HPDE6-E6E7 (cell line): ENCODE measurements around the gene RFC2.
"Not testable (repeated sequence)": the region's sequence is repeated elsewhere in the genome, so short reads cannot be mapped to it uniquely, and the experiment has no call there.

Experiments used
- DNase-seq: peaks from one replicate; pipeline ENCODE4 v3.0.0; 2011; ENCODE audit warnings: missing footprints; ENCODE audit errors: extremely low spot score

Gene RFC2

DNA sequence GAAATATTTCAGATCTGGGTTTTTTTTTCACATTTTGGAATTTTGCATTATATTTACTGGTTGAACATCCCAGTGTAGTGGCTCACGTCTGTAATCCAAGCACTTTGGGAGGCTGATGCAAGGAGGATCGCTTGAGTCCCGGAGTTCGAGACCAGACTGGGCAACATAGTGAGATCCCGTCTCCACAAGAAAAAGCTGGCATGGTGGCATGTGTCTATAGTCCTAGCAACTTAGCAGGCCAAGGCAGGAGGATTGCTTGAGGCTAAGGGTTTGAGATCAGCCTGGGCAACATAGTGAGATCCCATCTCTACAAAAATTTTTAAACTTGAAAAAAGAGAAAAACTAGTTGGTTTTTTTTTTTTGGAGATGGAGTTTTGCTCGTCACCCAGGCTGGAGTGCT lies 6.0 kb downstream of the RFC2 start:
- DNase-seq: no peak

DNA sequence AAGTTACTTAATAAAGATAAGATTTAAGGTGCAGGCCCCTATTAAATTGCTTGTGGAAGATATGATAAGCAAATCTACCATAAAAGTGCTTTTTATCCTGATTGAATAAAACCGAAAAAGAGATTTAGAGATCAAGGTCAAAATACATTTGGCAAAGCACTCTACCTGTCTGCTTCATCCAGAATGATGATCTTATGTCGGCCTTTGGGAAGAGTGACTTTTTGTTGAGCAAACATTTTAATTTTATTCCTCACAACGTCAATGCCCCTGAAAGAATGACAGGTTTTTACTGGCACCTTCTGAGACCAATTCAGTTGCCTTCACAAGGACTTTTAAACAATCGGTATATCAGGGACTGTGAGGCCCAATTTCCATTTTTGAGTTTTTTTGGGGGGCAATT lies 7.7 kb downstream of the RFC2 start:
- DNase-seq: no peak

DNA sequence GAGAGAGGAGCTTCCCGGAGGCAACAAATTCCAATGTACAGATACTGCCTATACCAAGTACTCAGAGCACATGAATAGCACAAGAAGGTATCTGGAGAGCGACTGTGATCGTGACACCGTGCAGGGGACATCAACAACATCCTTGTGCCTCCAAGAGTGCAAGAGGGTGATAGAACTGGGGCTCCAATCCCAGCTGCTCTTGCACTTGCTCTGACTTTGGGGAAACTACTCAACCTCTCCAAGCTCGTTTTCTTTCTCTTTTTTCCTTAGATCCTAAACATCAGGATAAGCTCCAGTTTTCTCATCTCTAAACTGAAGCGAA lies 12.1 kb downstream of the RFC2 start:
- no peak for DNase-seq

DNA sequence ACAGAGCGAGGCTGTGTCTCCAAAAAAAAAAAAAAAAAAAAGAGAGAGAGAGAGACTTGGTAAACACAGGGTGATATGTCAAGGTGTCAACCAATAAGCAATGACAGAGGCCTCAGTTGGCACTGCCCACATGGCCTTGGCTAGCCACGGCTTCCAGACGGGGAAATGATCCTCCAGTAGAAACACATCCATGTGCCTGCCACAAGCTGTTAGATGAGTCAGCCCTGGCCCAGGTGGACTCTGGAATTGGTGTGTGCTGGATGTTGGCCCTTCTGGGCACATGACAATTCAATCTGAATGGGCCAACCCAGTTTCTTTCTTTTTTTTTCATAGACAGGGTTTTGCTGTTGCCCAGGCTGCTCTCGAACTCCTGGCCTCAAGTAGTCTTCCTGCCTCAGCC lies 13.7 kb downstream of the RFC2 start:
- no peak for DNase-seq

DNA sequence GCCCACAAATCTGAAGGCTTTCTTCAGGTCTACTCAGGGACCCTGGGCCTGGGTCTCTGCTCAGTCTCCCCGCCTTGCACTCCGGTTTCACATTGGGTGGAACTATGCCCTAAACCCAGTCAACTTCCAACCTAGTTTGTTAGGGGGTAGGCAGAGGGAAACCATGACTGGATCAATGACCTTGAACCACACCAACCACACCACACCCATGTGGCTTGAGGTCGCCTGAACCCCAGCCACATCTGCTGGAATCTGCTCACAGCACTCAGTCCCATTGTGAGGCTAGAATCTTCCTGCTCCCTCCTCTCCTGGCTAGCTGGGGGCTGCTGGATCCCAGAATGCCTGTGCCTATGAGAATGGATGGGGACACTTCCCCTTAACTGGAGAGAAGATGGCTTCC lies 17.9 kb downstream of the RFC2 start:
- no peak for DNase-seq

DNA sequence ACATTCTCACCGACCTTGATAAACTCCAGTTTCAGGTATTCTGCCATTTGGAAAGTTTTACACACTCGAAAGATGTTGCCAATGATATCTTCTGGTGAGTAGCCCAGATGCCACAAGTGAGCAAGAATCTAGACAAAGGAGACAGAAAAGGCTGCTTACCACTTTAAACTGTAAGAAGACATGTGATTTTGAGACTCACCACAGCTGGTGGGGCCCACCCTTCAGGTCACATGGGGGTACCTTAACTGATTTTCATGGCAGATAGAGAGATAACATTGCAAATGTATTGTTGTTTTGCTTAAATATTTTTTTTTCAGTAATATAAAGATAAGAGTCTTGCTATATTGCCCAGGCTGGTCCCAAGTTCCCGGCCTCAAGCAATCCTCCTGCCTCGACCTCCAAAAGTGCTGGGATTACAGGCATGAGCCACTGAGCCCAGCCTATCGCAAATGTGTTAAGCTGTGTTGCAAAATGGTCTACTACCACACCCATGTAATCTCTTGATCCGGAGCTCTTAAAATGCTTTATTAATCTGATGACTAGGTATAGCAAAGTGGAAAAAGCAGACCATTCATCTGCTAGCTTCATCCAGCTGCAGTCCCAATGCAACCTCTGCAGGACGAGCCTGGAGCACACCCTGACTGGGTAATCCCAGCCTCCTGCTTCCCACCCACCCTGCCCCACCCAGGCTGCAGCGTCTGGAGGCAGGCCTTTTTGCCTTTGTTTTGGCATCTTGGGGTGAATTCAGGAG lies 18.5 kb downstream of the RFC2 start:
- DNase-seq: no peak

DNA sequence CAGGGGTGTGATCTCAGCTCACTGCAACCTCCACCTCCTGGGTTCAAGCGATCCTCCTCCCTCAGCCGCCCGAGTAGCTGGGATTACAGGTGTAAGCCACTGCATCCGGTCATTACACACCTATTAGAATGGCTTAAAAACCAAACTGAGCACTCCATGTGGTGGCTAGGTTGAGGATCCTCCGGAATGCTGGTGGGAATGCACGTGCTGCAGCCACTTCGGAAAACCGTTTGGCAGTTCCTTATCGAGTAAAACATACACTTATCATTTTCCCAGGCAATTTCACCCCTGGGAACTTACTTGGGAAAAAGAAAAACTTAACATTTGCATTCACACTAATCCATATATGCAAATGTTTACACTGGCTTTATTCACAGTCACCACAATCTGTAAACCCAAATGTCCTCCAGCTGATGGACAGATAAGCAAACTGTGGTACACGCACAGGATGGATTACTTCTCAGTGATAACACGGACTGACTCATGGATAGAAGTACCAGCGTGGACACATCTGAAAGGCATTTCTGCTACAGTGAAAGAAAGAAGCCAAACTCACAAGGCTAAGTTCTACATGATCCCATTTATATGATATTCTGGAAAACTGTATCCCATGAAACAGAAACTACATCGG lies 20.4 kb downstream of the RFC2 start:
- DNase-seq: no peak

DNA sequence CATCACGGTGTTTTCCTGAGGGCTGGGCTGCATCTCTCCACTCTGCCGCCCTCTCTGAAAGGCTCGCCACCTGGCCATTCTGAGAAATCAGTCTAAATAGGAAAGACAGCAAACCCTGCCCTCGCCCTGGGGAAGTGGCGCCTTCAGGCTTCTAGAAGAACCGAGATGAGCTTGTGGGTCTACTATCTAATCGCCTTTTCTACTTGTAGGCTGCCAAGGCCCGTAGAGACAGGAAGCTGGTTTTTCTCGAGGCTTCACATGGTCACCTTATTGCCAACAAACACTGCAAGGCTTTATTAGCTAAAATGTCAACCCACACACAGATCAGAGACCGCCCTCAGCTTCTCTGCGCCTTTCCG lies 23.0 kb downstream of the RFC2 start:
- DNase-seq: no peak

DNA sequence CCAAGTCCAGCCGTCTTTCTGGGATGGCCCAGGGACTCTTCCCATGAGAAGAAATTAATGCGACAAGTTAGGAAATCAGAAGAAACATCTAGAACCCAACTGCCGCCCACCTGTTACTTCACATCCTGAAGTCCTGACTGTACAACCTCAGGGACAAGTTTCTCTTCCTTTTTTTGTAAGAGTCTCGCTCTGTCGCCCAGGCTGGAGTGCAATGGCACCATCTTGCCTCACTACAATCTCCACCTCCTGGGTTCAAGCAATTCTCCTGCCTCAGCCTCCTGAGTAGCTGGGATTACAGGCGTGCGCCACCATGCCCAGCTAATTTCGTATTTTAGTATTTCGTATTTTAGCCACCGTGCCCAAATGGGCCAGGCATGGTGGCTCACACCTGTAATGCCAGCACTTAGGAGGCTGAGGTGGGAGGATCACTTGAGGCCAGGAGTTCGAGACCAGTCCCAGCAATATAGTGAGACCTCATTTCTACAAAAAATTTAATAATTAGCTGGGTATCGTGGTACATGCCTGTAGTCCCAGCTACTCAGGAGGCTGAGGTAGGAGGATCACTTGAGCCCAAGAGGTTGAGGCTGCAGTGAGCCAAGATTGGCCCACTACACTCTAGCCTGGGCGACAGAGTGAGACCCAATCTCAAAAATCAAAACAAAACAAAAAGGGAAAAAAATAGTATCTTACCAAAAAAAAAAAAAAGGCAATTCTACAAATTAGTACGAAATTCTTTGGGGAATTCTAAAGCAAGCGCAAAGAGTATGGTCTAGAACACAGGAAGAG lies 23.6 kb downstream of the RFC2 start:
- DNase-seq: no peak

DNA sequence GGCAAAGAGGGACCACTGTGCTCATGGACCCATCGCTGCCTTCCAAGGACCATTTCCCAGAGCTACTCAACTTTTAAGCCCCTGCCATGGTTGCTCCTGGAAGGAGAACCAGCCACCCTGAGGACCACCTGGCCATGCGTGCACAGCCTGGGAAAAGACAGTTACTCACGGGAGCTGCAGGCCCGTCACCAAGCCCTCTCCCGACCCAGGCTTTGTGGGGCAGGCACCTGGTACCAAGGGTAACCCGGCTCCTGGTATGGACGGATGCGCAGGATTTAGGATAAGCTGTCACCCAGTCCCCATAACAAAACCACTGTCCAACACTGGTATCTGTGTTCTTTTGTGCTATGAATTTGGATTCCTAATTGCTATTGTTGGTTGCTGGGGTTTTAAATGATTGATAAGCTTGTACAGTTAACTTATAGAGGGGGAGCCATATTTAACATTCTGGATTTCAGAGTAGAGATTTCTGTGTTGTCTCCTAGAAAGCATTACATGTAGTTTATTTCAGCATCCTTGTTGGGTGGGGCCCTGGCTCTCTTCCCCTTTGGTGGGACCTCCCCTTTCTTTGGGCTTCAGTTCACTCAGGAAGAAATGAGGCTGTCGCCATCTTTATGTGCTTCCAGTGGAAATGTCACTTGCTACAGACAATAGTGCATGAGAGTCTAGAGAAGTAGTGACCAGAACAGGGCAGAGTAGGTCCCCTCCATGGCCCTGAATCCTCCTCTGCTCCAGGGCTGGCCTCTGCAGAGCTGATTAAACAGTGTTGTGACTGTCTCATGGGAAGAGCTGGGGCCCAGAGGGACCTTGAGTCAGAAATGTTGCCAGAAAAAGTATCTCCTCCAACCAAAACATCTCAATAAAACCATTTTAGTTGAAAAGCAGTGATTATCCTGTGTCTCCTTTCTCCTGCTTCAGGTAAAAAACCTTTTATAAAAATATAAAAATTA lies 25.0 kb downstream of the RFC2 start:
- DNase-seq: no peak

DNA sequence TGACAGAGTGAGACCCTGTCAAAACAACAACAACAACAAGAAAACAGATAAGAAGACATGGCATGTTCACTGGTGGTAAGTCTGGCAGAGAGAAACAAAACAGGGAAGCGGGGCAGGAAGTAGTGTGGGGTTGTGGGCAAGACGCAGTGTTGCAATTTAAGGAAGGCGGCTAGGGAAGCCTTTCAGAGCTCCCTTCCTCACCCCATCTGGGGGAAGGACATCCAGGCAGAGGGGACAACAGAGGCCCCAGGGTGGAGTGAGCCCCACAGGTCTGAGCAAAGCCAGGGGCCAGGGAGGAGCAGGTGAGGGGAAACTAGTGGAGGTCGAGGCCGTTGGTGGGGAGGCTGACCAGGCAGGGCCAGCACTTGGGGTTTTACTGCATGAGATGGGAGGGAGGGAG lies 27.6 kb downstream of the RFC2 start:
- no peak for DNase-seq

DNA sequence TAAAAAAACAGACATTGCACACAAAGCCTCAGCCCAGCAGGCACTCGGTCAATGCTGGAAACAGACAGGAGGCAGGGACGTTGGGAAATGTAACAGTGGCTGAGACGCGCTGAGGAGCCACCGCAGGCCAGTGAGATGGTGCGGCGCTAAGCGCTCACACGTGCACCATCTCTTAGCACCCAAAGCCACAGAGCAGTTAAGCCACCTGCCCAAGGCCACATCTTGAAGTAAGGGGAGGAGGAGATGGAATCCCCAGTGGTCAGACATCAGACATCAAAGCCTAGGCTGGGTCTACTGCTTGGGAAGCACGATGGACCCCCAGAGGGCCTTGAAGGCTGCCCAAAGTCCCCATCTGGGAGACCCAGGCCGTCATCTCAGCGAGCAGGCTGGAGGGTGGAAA lies 28.8 kb downstream of the RFC2 start:
- DNase-seq: no peak

DNA sequence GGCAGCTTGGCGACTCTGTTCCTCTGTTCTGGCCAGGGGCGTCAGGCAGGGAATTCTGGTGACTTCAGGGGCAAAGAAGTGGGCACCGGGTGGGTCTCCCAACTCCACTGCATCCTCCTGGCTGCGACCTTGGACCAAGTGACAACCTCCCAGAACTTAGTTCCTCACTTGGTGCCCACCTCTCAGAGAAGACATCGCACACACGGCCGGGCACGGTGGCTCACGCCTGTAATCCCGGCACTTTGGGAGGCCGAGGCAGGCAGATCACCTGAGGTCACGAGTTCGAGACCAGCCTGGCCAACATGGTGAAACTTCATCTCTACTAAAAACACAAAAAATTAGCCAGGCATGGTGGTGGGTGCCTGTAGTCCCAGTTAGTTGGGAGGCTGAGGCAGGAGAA lies 29.3 kb downstream of the RFC2 start:
- DNase-seq: not testable (repeated sequence)

DNA sequence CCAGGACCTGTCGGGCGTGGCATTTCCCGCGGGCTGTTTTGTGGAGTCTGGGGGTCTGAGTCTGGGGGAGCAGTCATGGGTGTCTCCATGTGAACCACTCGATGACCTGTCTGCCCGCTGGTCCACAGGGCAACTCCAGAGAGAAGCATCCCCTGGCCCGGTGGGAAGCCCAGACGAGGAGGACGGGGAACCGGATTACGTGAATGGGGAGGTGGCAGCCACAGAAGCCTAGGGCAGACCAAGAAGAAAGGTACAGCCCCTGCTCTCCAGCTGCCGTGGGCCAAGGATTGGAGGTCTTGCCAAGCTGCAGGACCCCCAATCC lies 29.7 kb downstream of the RFC2 start:
- no peak for DNase-seq

DNA sequence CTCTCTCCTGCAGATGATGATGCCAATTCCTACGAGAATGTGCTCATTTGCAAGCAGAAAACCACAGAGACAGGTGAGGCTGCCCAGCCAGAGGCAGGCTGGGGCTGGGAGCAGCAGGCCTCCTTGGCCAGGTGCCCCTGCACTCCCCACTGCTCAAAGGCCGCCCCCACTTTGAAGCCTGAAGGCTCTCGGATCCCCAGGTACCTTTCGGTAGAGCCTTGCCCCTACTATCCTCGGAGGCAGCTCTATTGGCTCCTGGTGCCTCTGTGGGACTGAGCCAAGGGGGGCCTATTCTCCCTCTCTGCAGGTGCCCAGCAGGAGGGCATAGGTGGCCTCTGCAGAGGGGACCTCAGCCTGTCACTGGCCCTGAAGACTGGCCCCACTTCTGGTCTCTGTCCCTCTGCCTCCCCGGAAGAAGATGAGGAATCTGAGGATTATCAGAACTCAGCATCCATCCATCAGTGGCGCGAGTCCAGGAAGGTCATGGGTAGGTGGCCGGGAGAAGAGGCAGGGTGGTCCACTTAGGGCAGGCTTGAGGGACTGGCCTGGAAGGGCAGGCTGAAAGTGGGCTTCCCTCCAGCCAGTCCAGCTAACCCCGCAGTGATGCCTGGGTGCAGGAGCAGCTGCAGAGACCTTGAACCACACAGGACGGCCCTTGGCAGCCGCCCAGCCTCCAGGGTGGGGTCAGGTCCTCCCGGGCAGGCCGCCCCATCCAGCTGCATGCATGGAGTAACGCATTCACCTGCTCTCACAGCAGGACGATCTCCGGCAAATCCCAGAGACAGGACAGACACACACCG lies 30.3 kb downstream of the RFC2 start:
- no peak for DNase-seq

DNA sequence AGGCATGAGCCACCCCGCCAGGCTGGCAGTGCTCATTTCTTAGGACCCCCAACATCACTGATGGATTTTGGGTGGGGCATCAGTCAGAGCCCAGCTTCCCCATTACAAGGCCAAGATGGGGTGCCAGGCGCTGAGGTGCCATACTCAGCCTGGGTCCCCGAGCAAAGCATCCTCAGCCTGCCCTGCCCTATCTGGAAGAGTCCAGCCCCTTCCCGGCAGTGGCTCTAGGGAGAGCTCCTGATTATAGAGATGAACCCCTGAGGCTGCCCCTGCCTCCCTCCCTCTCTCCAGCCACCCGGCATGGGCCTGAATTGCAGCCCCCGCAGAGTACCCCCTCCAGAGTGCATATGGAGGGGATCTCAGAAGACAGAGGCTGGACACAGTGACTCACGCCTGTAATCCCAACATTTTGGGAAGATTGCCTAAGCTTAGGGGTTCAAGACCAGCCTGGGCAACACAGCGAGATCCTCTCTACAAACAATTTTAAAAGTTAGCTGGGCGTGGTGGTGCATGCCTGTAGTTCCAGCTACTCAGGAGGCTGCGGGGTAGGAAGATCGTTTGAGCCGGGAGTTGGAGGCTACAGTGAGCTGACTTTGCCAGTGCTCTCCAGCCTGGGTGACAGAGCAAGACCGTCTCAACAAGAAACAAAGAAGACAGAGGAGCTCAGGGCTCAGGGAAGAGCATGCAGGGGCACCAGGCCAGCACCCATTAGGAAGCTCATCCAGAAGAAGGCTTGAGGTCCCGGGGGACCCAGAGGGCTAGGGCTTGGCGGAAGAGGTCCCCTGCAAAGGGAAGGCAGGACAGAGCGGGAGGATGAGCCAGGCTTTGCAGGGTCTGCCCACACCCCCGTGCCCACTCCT lies 31.1 kb downstream of the RFC2 start:
- DNase-seq: no peak

DNA sequence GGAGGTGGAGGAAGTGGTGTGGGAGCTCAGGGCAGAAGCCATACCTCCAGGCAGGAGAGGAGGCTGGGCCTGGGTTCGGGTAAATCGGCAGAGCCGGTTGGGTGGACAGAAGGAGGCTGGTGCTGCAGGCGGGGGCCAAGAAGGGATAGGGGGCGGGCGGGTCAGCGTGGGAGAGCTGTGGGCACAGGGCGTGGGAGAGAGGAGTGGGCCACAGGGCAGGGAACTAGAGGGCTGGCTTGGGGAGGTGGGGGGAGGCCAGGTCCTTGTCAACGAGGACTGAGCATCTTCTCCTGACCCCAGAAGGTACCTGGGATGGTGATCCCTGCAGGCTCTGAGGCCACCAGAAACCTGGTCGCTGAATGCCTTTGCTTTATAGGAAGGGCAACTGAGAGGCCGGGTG lies 32.5 kb downstream of the RFC2 start:
- DNase-seq: no peak

DNA sequence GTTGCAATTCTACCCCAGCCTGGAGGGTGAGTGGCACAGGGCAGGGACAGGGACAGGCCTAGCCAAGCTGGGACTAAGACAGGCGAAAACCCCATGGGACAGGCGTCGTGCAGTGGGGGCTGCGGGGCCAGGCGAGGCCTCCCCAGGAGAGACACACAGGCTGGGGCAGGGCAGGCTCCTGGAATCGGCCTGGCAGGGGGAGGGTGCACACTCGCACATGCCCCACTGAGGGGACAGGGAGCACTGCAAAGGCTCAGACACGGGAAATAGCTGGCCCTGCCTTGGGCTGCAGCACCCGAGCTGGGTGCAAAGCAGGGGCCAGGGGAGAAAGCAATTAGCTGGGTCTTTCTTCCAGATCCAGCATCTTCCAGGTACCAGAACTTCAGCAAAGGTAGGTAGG lies 34.0 kb downstream of the RFC2 start:
- DNase-seq: no peak

DNA sequence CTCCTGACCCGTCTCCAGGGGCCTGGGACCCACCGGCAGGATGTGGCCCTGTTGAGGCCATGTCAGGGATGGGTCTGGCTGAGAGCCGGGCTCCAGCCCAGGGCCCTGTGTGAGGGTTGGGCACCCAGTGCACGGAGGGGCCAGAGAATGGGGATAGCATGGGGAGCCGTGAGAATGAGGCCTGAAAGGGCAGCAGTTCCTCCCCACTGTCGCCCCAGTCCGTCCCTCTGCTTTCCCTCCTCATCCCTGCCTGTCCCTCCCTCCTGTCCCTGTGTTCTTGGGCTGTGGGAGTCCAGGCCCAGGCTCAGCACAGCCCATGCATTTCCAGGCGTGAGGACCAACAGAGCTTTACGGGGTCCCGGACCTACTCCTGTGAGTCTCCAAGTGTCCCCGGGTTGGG lies 34.8 kb downstream of the RFC2 start:
- DNase-seq: no peak

DNA sequence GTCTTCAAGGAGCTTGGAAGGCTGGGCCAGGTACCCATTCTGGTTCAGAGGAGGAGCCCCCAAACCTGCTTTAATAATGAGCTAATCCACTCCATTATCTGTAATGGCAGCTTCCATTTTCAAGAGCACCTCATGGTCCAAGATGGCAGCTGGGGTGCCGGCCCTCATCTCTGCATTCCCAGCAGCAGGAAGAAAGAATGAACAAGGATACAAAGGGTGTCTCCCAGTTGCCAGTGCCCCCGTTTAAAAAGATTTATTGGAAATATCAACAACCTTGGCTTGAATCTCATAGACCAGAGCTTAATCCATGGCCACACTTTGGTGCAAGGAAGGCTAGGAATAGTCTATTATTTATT lies 35.9 kb downstream of the RFC2 start:
- no peak for DNase-seq
